Stomach (tissue), 4 donors: ENCODE results near the gene LHX4.

Experiments
- CTCF ChIP-seq, 7 experiments: fragments of 450-650 bp in 4 of 7; fragments of 200-600 bp in 3 of 7; sonication (generic) in 3 of 7; IDR thresholded peaks; one replicate each; pipeline ENCODE4 v1.5.1; 2016 to 2019; ENCODE audit warnings: antibody characterized with exemption in 7 of 7, control low read depth in 2 of 7, mild to moderate bottlenecking in 1 of 7
- EP300 ChIP-seq: sonication (generic); formaldehyde crosslinking; IDR thresholded peaks from one replicate; pipeline ENCODE4 v1.6.1; 2017; ENCODE audit warnings: antibody characterized with exemption

DNA sequence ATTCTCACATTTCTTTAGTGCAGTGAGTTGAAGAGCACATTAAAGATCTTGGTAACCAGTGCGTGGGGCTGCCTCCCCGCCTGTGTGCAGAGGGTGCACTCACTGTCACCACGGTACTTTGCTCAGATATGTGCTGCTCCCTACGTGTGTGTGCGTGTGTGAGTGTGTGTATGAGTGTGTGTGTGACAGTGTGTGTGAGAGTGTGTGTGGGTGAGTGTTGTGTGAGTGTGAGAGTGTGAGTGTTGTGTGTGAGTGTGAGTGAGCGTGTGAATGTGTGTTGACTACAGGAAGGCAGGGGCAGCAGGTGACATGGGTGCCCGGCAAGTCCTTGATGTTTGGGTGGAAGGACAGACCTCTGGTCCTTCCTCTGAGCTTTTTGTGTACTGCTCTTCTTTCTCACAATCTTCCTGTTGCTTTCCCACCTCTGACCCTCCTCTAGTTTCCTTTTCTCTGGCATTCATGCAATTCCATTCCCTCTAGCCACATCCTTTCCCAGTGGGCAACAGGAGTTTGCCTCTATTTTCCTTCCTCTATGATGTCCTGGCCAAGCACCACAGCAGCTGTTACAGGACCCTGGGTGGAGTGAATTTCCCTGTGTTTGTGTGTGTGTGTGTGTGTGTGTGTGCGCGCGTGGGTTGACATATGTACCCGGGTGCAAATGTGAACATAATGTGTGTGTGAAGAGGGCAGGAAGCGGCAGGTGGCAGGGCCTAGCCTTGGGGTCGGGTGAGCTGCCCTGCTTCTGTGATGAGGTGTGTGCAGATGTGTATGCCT is 19.8 kb downstream of the LHX4 start:
- no peak for TF ChIP-seq CTCF (IDR thresholded peaks at IDR 0.05)
- no peak for TF ChIP-seq EP300
